Activated CD8-positive, alpha-beta memory T cell treated with anti-CD3 and anti-CD28 coated beads for 4 hours (primary cell): Measurements from ENCODE around the gene MT4.

Source experiments
- DNase-seq, 2 donors: peaks; one replicate each; pipeline ENCODE4 v3.0.0-alpha.2; 2020; ENCODE audit warnings: low read depth in 2 of 2

Gene MT4

DNA sequence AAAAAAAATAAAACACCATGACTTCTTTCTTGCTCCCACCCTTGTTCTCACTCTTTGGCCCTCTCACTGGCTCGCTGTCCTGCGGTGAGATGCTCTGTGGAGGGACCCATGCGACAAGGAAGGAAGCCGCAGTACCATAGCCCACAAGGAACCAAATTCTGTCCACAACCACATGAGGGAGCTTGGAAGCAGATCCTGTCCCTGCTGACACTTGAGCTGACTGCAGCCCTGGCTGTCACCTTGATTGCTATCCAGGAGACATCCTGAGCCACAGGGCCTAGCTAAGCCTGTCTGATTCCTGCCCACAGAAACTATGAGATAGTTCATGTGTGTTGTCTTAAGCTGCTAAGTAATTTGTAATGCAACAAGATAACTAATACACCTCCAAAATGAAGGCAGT is 38.7 kb downstream of the MT4 start:
- no peak for DNase-seq

- no peak for DNase-seq
Measured at GRCh38 chr16:56604966-56605365, 40.1 kb downstream of the MT4 start.

GRCh38 chr16:56605475-56605874 is 40.6 kb downstream of the MT4 start:
- DNase-seq: no peak

DNA sequence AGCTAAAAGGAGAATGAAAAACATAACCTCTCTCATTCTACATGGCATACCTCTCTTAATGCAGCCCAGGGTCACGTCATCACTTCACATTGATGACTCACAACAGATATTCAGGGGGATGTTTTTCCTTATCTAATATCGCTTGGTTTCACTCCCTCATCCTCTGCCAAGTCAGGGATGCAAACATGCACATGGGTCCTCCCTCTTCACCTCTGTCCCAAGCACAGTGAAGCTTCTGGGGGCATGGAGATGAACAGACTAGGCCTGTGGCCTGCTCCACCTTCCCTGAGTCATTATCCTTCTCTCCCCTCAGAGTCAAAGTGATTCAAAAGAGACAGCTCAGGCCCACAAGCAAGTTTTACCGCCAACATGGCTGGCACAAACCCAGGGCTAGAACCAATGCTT is 41.2 kb downstream of the MT4 start:
- DNase-seq: no peak

DNA sequence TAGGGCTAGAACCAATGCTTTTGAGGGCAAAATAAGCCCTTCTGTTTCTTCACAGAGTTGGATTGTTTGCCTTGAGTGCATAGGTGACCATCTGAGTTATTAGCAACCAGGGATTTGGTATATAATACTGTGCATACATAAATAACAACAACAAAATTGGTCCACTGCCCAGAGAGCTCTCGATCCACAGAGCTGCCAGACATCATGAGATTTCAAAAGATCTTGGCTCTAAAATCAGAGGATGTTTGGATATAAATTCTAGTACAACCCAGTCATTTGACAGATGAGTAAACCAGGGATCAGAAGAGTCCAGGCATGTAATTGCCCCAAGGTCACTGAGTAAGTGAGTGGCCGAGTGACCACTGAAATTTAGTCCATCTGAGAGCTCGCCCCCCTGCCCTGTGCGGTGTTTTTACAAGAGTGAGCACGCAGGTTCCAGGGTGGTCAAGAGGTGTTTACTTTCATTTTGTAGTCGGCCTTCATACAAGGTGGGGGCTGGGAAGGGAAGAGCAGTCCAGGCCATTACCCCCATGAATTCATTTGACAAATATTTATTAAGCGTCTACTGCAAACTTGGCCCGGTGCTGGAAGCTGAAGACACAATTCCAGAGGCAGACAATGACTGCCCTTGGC is 41.7 kb downstream of the MT4 start:
- no peak for DNase-seq

- DNase-seq: no peak
Measured at GRCh38 chr16:56607109-56607618, 42.3 kb downstream of the MT4 start.

DNA sequence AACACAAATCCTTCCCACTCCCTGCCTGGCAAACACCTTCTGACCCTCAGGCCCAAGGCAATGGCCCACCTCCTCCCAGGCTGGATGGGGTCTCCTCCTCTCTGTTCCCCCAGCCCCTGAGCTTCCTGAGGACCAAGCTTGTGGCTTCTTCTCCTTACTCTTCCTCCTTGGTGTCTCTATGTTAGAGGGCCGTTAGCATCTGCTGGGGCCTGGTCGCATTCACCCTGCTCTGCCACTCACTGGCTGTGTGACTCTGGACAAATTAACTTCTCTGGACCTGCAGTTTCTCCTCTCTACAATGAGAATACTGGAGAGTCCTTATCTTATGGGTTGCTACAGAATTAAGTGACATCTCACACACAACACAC is 42.8 kb downstream of the MT4 start:
- no peak for DNase-seq

- peak; percentile 73 to 77 for DNase-seq
Measured at GRCh38 chr16:56608043-56608875, 43.4 kb downstream of the MT4 start, which contains the start of gene MT2A. Gene MT2A, plus strand, starts transcription at chr16:56608584. Its CDS starts 72 bp downstream, at chr16:56608656.

GRCh38 chr16:56608876-56609462 is 44.1 kb downstream of the MT4 start:
- DNase-seq: no peak

DNA sequence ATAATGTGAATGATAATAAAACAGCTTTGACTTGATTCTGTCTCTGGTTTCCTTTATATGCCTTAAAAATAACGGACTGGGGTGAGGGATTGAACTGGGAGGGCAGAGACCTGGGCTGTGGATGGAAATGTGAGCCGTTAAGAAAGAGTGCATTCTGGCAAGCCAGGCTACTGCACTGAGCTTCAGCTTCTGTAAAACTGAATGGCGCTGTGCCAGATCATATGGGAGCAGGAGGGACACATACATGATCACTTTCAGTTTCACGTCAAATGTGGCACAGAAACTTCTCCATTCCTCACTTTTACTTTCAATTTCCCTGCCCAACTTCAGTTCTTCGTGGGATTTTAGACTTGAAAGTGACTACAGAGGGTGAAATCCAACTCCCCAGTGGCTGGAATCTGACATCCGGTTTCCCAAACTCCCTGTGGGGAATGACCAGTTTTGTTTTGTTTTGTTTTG is 44.6 kb downstream of the MT4 start:
- peak; percentile 47 to 48 for DNase-seq

- peak; percentile 42 to 76 for DNase-seq
Measured at GRCh38 chr16:56610017-56610608, 45.2 kb downstream of the MT4 start.

DNA sequence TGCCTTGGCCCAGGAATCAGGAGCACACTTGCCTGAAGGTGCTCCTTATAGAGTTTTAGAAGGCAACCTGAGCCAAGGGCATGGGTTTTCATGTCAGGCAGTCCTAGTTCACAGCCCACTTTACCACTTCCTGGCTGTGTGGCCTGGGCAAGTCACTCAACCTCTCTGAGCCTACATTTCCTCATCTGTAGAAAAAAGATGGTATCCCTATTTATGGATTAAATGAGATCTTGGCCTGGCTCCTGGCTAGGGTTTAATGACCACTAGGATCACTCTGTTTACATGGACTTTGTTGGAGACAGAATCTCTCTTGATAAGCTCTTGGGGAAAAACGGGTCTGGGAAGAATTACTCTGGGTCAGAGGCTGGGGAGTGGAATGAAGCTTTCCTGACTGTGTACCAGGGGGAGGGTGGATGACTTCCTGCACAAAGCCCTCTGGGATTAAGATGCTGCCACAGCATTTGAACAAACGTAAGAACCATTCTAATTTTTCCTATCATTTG is 45.8 kb downstream of the MT4 start:
- DNase-seq: no peak

DNA sequence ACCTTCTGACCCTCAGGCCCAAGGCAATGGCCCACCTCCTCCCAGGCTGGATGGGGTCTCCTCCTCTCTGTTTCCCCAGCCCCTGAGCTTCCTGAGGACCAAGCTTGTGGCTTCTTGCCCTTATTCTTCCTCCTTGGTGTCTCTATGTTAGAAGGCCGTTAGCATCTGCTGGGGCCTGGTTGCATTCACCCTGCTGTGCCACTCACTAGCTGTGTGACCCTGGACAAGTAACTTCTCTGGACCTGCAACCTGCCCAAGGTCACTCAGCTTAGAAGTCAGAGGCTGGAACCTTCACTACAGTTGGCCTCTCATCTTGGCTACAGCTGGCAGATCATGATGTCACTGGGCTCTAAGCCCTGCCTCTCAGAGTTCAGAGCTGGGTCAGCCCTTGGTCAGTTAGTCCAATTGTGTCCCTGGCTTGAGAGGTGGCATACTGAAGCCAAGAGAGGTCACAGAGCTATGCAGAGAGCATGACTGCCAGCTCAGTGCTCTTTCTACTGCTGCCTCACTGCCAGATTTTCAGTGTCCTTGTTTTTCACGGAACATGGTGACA is 46.5 kb downstream of the MT4 start:
- no peak for DNase-seq

DNA sequence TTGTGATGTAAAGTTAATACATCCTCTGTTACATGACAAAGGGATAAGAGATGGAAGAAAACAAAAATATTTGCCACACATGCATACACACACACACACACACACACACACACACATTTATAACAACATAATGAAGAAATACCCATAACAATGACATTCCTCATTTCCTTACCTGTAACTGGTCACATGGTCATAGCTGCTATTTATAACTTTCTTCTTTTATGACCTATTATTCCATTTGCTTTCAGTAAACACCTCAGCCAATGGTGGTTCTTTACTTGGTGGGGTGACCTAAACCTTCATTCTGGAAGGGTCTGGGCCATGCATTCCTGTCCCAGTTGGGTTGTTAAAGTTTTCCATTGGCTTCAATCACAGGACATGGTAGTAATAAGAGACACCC is 48.8 kb downstream of the MT4 start:
- DNase-seq: no peak

DNA sequence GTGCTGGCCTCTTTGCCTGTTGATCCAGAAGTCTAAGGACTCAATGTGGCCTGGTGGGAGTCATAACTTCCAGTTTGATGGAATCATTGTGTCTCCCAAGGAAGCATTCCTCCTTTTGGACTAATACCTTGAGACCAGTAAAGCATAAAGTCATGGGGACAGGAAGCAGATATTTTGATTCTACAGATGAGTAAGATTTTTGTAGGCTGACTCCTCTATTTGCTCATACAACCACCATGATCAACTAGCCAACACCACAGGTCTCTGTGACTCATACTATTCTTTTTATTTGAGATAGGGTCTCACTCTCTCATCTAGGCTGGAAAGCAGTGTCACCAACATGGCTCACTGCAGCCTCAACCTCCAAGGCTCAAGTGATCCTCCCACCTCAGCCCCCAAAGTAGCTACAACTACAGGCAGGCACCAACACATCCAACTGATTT is 49.7 kb downstream of the MT4 start:
- no peak for DNase-seq

DNA sequence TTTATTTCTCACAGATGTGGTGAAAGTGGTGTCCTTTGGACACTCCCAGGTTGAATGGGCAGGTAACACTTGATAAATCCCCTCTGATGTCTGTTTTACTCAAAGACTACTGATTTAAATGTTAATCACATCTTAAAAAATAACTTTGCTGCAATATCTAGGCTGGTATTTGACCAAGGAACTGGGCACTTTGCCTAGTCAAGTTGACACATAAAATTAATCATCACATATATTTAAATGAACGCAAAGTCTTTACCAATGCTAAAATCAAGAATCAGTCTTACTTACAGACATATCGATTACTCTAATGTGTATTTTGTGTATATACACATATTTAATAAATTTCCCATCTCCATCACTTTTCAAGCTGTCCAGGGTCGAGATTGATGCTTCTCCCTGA is 50.5 kb downstream of the MT4 start:
- no peak for DNase-seq

DNA sequence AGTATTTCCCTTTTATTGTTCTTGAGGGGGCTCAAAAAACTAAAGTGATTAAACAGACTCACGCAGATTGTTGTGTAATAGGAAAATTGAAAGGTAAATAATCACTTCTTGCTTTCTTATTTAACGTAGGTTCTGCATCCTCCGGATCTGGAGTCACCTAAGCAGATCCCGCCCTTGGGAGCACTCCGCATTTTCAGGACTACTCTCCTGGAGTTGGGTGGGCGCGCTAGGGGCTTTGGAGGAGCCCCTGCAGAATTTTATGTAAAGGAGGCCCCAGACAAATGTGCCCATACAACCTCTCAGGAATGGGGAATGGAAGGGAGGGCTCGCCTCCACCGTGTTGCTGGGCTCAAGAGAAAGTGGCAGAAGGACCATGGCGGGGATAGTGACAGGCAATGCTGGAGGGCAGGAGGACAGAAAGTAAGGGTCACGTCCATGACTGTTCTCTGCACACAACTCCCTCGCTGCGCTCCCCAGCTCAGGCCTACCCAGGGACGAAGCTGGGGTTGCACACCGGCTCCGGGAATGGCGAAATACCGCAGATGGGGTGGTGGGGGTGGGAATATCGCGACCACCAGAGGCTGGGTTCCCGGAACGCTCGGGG is 51.8 kb downstream of the MT4 start:
- no peak for DNase-seq

DNA sequence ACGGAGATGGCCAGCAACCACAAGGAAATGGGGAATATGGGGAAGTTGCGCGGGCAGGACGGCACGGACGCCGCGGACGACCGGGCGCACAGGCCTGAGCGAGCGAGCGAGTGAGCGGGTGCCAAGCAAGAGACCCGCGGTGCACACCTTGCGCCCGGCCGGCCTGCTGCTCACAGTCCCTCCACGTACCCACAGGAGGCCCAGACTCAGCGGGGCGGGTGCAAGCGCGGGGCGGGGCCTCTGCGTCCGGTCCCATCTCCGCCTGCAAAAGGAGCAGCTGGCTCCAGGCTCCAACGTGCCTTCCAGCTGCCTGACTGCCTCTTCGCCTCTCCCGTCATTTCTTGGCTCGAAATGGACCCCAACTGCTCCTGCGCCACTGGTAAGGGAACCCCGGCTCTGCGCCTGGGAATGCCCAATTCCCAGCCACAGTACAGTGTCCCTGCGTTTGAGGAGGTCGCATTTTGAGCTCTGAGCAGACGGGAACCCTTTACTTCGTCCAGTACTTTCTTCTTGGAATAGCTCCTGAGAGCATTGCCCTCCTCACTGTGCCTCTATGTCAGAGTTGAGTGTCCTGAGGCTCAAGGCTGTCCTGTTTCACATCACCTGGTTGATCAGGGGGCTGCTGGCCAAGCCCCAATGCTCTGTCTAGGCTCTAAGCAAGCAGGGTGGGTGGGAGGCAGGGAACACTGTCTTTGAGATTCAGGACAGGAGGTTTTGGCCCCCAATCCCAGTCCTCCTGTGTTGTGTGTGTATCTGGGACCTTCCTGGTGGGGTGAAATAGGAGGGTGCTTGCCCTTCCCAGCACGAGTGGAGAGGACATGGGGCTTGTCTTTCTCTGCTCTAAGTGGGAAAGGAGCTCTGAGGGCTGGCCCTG is 52.6 kb downstream of the MT4 start:
- DNase-seq: no peak

DNA sequence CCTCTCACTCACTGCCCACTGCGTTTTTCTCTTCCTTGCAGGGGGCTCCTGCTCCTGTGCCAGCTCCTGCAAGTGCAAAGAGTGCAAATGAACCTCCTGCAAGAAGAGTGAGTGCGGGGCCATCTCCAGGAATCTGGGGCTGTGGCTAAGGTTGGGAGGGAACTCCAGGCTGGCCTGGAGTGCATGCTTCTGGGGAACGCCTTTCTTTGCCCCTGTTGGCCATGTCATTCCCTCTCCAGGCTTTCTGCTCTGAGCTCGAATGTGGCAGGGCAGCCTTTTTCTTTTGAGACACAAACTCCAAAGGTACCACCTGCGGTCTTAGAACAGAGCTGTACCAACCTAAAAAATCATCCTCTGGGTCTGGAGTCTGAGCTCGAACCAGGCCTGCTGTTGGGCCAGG is 53.3 kb downstream of the MT4 start:
- no peak for DNase-seq
